Endometrial microvascular endothelial cells (primary cell): ENCODE results near the gene HCAR1. TPM values are rescaled to one million over a fixed set of nuclear protein-coding genes. Genes with fewer than 3 reads are reported as not detected.

ENCODE experiments used
- in situ Hi-C: cut with HindIII; loops from 2 replicates; pipeline ENCODE4 v1.10.0; 2017; ENCODE audit warnings: low sequenced_read_pairs, low pct_unique_long_range_greater_than_20kb; ENCODE audit errors: inconsistent ontology term
- total RNA-seq: library from RNA; depleted of rRNA; stranded (reverse); fragments of >200 nt; gene quantifications from one replicate; pipeline ENCODE4 v1.2.3, GENCODE V29; 2015; ENCODE audit errors: inconsistent ontology term

HCAR1 gene, protein sequence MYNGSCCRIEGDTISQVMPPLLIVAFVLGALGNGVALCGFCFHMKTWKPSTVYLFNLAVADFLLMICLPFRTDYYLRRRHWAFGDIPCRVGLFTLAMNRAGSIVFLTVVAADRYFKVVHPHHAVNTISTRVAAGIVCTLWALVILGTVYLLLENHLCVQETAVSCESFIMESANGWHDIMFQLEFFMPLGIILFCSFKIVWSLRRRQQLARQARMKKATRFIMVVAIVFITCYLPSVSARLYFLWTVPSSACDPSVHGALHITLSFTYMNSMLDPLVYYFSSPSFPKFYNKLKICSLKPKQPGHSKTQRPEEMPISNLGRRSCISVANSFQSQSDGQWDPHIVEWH
- total RNA-seq = under 0.01 TPM

GRCh38 chr12:122730215-122731014 is at the start of gene HCAR1:
HCAR1 (minus strand) TSS chr12:122730844; CDS start chr12:122730339, 505 bp downstream.
- in situ Hi-C loops = no loop called here

DNA sequence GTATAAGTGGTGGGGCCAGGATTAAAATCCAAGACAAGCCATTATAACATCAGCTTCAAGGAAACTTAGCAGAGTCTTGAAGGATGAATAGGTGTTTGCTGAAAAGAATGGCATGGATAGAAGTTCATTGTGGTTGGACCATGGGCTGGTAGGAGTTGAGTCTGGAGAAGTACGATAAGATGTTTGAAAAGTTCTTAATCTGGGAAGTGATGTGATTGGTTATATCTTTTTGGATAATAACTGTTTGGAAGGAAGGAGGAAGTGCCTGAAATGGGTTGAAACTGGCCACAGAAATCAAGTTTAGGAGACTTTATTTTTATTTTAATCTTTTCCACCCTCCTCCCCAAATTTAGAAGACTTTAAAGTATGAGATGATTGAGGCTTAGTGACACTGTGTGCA is 26.9 kb upstream of the HCAR1 start:
- in situ Hi-C loops = loop anchor here (25.0 kb wide), 1 partner anchor 245 kb away; the partner anchor contains the start of gene ZCCHC8

- in situ Hi-C loops = loop anchor here (25.0 kb wide), 1 partner anchor 242 kb away; the partner anchor contains the start of gene ZCCHC8
These were observed 24.1 kb upstream of the HCAR1 start for GRCh38 chr12:122754790-122755189.

GRCh38 chr12:122753319-122753650 is 22.6 kb upstream of the HCAR1 start:
- in situ Hi-C loops = loop anchor here (25.0 kb wide), 1 partner anchor 241 kb away; the partner anchor contains the start of gene ZCCHC8

GRCh38 chr12:122752464-122753318 is 22.0 kb upstream of the HCAR1 start, which contains the start of gene DENR:
DENR (plus strand) TSS chr12:122752824; CDS start chr12:122753702, 878 bp downstream.
- in situ Hi-C loops = loop anchor here (25.0 kb wide), 1 partner anchor 240 kb away; the partner anchor contains the start of gene ZCCHC8

DNA sequence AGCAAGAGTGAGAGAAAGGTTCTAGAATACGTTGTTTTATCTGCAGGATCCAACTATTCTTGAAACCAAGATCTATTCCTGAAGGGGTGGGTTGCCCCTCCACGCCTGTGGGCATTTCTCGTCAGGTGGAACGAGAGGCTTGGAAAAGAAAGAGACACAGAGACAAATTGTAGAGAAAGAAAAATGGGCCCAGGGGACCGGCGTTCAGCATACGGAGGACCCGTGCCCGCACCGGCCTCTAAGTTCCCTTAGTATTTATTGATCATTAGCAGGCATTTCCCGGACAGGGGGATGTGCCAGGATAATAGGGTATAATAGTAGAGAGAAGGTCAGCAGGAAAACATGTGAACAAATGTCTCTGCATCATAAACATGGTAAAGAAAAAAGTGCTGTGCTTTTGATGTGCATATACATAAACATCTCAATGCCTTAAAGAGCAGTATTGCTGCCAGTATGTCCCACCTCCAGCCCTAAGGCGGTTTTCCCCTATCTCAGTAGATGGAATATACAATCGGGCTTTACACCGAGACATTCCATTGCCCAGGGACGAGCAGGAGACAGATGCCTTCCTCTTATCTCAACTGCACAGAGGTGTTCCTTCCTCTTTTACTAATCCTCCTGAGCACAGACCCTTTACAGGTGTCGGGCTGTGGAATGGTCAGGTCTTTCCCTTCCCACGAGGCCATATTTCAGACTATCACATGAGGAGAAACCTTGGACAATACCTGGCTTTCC is 20.3 kb upstream of the HCAR1 start:
- in situ Hi-C loops = loop anchor here (25.0 kb wide), 1 partner anchor 239 kb away; the partner anchor contains the start of gene ZCCHC8

- in situ Hi-C loops = loop anchor here (25.0 kb wide), 1 partner anchor 237 kb away; the partner anchor contains the start of gene ZCCHC8
These were observed 19.1 kb upstream of the HCAR1 start for GRCh38 chr12:122749569-122750332.

DNA sequence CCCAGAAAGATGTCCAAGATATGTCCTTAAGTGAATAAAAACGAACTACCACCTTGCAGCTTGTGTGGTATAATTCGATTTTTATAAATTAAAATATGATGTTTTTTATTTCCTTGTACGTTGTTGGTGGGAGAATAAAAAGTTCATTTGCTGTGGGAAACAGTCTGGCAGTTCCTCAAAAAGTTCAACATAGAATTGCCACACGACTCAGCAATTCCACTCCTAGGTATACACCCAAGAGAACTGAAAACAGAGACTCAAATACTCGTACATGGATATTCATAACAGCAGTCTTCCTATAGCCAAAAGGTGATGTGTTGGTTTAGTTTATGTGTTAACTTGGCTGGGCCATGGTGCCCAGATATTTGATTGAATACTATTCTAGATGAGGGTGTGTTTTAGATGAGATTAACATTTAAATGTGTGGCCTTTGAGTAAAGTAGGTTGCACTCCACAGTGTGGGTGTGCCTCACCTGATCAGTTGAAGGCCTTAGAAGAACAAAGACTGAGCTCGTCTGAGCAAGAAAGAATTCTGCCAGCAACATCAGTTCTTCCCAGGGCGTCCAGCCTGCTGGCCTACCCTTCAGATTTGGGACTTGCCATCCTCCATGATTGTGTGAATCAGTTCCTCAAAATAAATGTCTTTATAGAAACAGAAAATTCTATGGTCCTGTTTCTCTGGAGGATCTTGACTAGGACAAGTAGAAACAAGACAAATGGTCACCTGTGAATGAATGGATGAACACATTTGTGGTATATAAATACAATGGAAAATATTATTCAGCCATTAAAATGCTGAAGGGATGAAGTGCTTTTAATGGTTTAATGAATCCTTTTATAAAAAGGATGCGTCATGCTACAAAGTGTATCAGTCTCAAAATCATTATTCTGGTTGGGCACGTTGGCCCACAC is 16.8 kb upstream of the HCAR1 start:
- in situ Hi-C loops = no loop called here

DNA sequence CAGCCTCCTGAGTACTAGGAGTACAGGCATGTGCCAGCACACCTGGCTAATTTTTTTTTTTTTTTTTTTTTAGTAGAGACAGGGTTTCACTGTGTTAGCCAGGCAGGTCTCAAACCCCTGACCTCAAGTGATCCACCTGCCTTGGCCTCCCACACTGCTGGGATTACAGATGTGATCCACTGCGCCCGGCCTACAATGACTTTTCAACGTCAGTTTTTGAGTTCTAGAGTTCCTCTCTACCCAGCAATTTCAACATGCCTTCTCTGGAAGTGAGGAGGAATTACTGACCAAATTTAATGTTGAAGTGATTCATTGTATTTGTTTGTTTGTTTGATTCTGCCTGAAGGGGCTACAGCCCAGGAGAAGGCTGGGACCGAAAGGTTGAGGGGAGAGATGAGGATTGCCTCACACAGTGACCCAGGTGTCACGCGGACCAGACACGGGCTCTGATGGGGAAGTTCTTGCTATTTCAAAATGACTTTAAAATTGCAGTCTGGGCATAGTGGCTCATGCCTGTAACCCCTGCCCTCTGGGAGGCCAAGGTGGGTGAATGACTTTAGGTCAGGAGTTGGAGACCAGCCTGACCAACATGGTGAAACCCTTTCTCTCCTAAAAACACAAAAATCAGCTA is 13.4 kb upstream of the HCAR1 start:
- in situ Hi-C loops = no loop called here

GRCh38 chr12:122740351-122740750 is 9.7 kb upstream of the HCAR1 start:
- in situ Hi-C loops = no loop called here

DNA sequence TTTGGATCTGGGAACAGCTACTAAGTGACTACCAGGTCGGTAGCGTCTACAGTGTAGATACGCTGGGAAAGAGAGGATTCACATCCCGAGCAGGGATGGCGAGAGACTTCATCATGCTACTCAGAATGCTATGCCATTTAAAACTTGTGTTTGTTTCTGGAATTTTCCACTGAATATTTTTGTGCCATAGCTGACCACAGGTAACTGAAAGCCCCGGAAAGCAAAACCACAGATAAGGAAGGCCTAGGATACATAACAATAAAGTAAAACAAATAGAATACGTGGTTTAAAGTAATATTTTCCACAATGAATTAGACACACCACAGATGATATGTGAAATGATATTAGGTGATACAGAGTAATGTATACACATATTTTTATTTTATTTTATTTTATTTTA is 7.9 kb upstream of the HCAR1 start:
- in situ Hi-C loops = no loop called here

DNA sequence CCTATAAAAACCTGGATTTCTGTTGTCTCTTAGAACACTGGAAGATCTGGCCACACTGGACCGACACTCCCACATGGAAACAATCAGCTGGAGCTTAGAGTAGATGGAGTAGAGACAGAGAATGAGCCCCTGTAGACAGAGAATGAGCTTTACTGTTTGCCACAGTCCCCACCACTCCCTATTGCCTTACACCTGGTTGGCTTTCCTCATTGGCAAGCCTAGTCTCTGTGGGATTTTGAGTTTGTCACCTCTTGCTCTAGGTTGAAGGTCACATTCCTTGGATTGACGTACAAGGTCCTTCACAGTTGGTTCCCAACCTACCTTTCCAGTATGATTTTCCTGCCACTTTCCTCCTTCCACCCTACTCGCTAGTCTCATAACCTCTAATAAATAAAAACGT is 2.0 kb upstream of the HCAR1 start:
- in situ Hi-C loops = no loop called here

- in situ Hi-C loops = no loop called here
These were observed 1.5 kb upstream of the HCAR1 start for GRCh38 chr12:122732170-122732569.

- in situ Hi-C loops = no loop called here
These were observed 945 bp downstream of the HCAR1 start for GRCh38 chr12:122729583-122730214.

DNA sequence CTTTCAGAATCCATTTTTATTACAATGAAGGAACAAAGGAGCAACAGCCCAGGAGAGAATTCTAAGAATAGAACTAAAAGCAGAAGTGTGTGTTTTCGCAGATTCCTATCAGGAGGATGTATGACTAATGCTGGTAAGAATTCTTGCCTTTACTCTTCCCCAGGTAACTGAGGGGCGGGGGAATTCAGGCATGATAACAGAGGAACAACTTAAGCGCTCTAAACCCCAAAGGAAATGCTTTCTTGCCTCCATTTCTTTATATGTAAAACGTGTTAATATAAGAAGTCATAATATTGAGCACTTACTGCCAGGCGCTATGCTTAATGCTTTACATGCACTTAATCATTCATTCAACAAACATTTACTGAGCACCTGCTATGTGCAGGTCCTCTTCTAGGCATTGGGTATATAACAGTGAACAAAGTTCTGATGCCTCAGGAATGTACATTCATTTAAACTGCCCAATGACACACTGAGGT is 4.5 kb downstream of the HCAR1 start:
- in situ Hi-C loops = no loop called here
